Uterus (tissue), 4 donors: ENCODE measurements around the gene ZBTB17. TPM values are rescaled to one million over a fixed set of nuclear protein-coding genes. Genes with fewer than 3 reads are reported as not detected.
A peak's percentile ranks its signal among the peaks of the same experiment; 100 is the strongest.

ENCODE experiments used
- DNase-seq, 2 donors: peaks; one replicate each; pipeline ENCODE4 v3.0.0-alpha.2; 2019 to 2020
- H3K27ac ChIP-seq, 2 donors: fragments of 200-600 bp; sonication (generic); 1 replicate in 1 of 2; 2 replicates in 1 of 2; pipeline ENCODE4 v1.5.1; 2016 to 2018
- H3K27me3 ChIP-seq, 2 donors: fragments of 200-600 bp; sonication (generic); one replicate each; pipeline ENCODE4 v1.5.1; 2018 to 2019; ENCODE audit warnings: control low read depth in 1 of 2
- H3K36me3 ChIP-seq, 2 donors: fragments of 200-600 bp; sonication (generic); one replicate each; pipeline ENCODE4 v1.5.1; 2019; ENCODE audit warnings: control low read depth in 1 of 2
- H3K4me1 ChIP-seq, 2 donors: fragments of 200-600 bp; sonication (generic); one replicate each; pipeline ENCODE4 v1.5.1; 2018 to 2019; ENCODE audit warnings: control low read depth in 1 of 2
- H3K4me3 ChIP-seq, 2 donors: fragments of 200-600 bp; sonication (generic); 1 replicate in 1 of 2; 2 replicates in 1 of 2; pipeline ENCODE4 v1.5.1; 2018 to 2019; ENCODE audit warnings: mild to moderate bottlenecking in 1 of 2
- H3K9me3 ChIP-seq, 2 donors: fragments of 200-600 bp; sonication (generic); one replicate each; pipeline ENCODE4 v1.5.1; 2019; ENCODE audit warnings: control low read depth in 1 of 2
- POLR2A ChIP-seq, 2 donors: fragments of 450-650 bp; IDR thresholded peaks; one replicate each; pipeline ENCODE4 v1.6.1; 2016; ENCODE audit warnings: antibody characterized with exemption in 2 of 2, mild to moderate bottlenecking in 1 of 2, moderate library complexity in 1 of 2
- intact Hi-C: fragments of 100-400 bp; cut with DNase I; formaldehyde crosslinking; loops from one replicate; pipeline ENCODE4 v1.15.1; 2023; ENCODE audit warnings: low total_unique reads
- total RNA-seq, 4 donors: library from RNA; depleted of rRNA in 3 of 4; stranded (reverse); fragments of >200 nt in 3 of 4; gene quantifications; one replicate each; pipeline versions ENCODE4 v1.1.0 to v1.2.4, GENCODE V29; 2014 to 2023
- TF ChIP-seq, protein P1 (sequence below), 4 experiments: fragments of 200-600 bp in 2 of 4; fragments of 450-650 bp in 2 of 4; sonication (generic) in 2 of 4; IDR thresholded peaks; one replicate each; pipeline ENCODE4 v1.5.1; 2016 to 2019; ENCODE audit warnings: antibody characterized with exemption in 4 of 4, mild to moderate bottlenecking in 2 of 4, moderate library complexity in 1 of 4
- donor health status: DM: yes; HTN: yes; CAD: no.

The ZBTB17 gene
- total RNA-seq, 4 donors from 2014 or later: 21.3 to 120 (median 70.0) TPM

DNA sequence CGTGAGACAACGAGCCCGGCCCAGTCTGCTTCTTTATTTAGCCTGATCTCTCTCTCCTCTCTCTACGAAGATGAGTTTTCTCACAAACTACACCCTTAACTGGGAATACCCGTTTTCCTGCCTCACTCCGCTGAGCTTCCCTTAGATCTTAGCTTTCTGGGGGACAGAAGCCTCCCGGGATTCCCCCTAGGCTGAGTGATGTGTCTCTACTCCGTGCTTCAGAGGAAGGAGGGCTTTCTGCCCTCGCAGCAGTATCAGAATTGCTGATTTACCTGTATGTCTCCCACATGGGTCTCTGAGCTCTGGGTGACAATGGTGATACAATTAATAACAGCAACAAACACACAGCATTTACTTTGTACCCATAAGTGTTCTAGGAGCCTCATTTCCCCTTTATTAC is 1.0 kb downstream of the ZBTB17 start:
- no peaks in the 10 kb centered on the region for H3K27me3 ChIP-seq
- no peak overlapping the region for H3K27ac ChIP-seq
- no peak for TF ChIP-seq POLR2A (IDR thresholded peaks at IDR 0.05)
- TF ChIP-seq, protein P1, sequence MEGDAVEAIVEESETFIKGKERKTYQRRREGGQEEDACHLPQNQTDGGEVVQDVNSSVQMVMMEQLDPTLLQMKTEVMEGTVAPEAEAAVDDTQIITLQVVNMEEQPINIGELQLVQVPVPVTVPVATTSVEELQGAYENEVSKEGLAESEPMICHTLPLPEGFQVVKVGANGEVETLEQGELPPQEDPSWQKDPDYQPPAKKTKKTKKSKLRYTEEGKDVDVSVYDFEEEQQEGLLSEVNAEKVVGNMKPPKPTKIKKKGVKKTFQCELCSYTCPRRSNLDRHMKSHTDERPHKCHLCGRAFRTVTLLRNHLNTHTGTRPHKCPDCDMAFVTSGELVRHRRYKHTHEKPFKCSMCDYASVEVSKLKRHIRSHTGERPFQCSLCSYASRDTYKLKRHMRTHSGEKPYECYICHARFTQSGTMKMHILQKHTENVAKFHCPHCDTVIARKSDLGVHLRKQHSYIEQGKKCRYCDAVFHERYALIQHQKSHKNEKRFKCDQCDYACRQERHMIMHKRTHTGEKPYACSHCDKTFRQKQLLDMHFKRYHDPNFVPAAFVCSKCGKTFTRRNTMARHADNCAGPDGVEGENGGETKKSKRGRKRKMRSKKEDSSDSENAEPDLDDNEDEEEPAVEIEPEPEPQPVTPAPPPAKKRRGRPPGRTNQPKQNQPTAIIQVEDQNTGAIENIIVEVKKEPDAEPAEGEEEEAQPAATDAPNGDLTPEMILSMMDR (IDR thresholded peaks at IDR 0.05): no peak
- no peaks in the 10 kb centered on the region for H3K9me3 ChIP-seq
- peak overlapping the region; percentile 89 to 93 for H3K4me3 ChIP-seq
- no peak for DNase-seq
- H3K4me1 ChIP-seq: peaks cover 8 to 11% of the 10 kb centered on the region in 2 donors
- no peaks in the 10 kb centered on the region for H3K36me3 ChIP-seq
- intact Hi-C loops: no loop called here

DNA sequence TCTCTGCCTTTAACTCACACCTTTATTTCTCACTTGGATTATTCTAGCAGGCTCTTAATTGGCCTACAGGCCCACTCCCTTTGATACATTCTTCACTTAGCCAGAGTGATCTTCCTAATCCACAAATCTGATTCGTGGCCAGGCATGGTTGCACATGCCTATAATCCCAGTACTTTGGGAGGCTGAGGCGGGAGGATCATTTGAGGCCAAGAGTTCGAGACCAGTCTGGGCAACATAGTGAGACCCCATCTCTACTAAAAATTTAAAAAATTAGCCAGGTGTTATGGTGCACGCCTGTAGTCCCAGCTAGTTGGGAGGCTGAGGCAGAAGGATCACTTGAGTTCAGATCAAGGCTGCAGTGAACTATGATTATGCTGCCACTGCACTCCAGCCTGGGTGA is 2.1 kb downstream of the ZBTB17 start:
- no peak overlapping the region for H3K27ac ChIP-seq
- intact Hi-C loops: no loop called here

GRCh38 chr1:15972409-15972808 is 3.5 kb downstream of the ZBTB17 start:
- no peak for TF ChIP-seq POLR2A (IDR thresholded peaks at IDR 0.05)
- TF ChIP-seq, protein P1 (IDR thresholded peaks at IDR 0.05): no peak

More for the DNA sequence above, 2.1 kb downstream of the ZBTB17 start:
- Histone ChIP-seq H3K4me1 (peaks cover 8 to 11% of the 10 kb centered on the region in 2 donors), H3K36me3 (no peaks in the 10 kb centered on the region), H3K9me3 (no peaks in the 10 kb centered on the region), H3K4me3 (no peak overlapping the region), H3K27me3 (no peaks in the 10 kb centered on the region)
- TF ChIP-seq, protein P1 (IDR thresholded peaks at IDR 0.05): no peak
- no peak for TF ChIP-seq POLR2A (IDR thresholded peaks at IDR 0.05)
- no peak for DNase-seq

GRCh38 chr1:15970911-15971310 is 5.0 kb downstream of the ZBTB17 start:
- no peaks in the 10 kb centered on the region for H3K27me3 ChIP-seq

More at GRCh38 chr1:15972409-15972808, 3.5 kb downstream of the ZBTB17 start:
- Histone ChIP-seq H3K27ac (no peak overlapping the region), H3K27me3 (no peaks in the 10 kb centered on the region), H3K36me3 (no peaks in the 10 kb centered on the region), H3K4me1 (peaks cover 8 to 11% of the 10 kb centered on the region in 2 donors), H3K9me3 (no peaks in the 10 kb centered on the region), H3K4me3 (no peak overlapping the region)
- intact Hi-C loops: no loop called here
- no peak for DNase-seq

DNA sequence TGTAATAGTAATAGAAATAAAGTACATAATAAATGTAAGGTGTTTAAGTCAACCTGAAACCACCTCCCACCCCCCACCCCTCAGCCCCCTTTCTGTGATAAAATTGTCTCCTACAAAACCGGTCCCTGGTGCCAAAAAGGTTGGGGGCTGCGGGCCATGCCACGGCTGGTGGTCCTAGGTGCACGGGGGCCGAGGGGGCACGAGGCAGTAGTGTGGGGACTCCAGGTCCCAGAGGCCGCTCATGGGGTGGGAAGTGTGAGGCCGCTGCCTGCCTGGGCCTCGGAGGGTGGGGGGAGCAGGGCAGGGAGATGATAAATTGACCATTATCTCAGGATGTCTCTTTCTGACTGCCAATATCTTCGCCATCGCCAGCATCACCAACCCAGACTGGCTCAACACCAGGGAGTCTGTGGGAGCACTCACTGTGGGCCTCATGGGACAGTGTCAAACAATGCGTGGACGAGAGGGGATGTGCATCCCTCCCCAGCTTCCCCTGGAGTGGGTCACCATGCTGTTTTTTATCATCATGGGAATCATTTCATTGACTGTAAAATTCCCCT is 6.5 kb downstream of the ZBTB17 start:
- H3K27me3 ChIP-seq: no peaks in the 10 kb centered on the region
- no peaks in the 10 kb centered on the region for H3K36me3 ChIP-seq
- TF ChIP-seq, protein P1 (IDR thresholded peaks at IDR 0.05): no peak
- TF ChIP-seq POLR2A (IDR thresholded peaks at IDR 0.05): no peak
- DNase-seq: no peak
- intact Hi-C loops: no loop called here
- H3K9me3 ChIP-seq: no peaks in the 10 kb centered on the region
- H3K27ac ChIP-seq: no peak overlapping the region
- H3K4me1 ChIP-seq: peaks cover 0 to 6% of the 10 kb centered on the region in 2 donors
- H3K4me3 ChIP-seq: no peak overlapping the region

More at GRCh38 chr1:15970911-15971310, 5.0 kb downstream of the ZBTB17 start:
- no peak for DNase-seq
- intact Hi-C loops: no loop called here
- H3K36me3 ChIP-seq: no peaks in the 10 kb centered on the region
- H3K9me3 ChIP-seq: no peaks in the 10 kb centered on the region
- H3K27ac ChIP-seq: no peak overlapping the region
- TF ChIP-seq POLR2A (IDR thresholded peaks at IDR 0.05): no peak
- peaks cover 7 to 14% of the 10 kb centered on the region in 2 donors for H3K4me1 ChIP-seq
- no peak overlapping the region for H3K4me3 ChIP-seq
